Pancreas (tissue), 10 donors: ENCODE measurements around the gene CLEC4G. TPM values are rescaled to one million over a fixed set of nuclear protein-coding genes. Genes with fewer than 3 reads are reported as not detected.
"Not testable (repeated sequence)": the region's sequence is repeated elsewhere in the genome, so short reads cannot be mapped to it uniquely, and the experiment has no call there.

ENCODE experiments used
- ATAC-seq, 4 donors: fragments of 200-7000 bp; cut with Tn5 transposase; one replicate each; pipeline versions ENCODE4 v1.8.0 to v1.9.1; 2020; ENCODE audit warnings: mild to moderate bottlenecking in 4 of 4, moderate library complexity in 4 of 4
- DNase-seq, 6 donors: peaks; one replicate each; pipeline ENCODE4 v3.0.0-alpha.2; 2020
- FAIRE-seq: peaks from 2 replicates; lab custom pipeline; 2012; peaks lifted over from hg19 to GRCh38; lab: Jason Lieb, UNC
- H3K27ac ChIP-seq, 4 donors: fragments of 200-600 bp; sonication (generic); 1 replicate in 3 of 4; 2 replicates in 1 of 4; pipeline versions ENCODE4 v1.5.0 to v1.8.0; 2020
- H3K27me3 ChIP-seq, 4 donors: fragments of 200-600 bp; one replicate each; pipeline ENCODE4 v1.8.0; 2021
- H3K36me3 ChIP-seq, 3 donors: fragments of 200-600 bp; sonication (generic) in 1 of 3; one replicate each; pipeline versions ENCODE4 v1.5.0 to v1.8.0; 2020 to 2021
- H3K4me1 ChIP-seq, 3 donors: fragments of 200-600 bp; one replicate each; pipeline ENCODE4 v1.8.0; 2021
- H3K4me3 ChIP-seq, 4 donors: fragments of 200-600 bp; sonication (generic) in 2 of 4; one replicate each; pipeline versions ENCODE4 v1.5.0 to v1.8.0; 2020 to 2021
- H3K9me3 ChIP-seq, 4 donors: fragments of 200-600 bp; one replicate each; pipeline ENCODE4 v1.8.0; 2021
- CTCF ChIP-seq, 4 donors: fragments of 200-600 bp; sonication (generic) in 3 of 4; IDR thresholded peaks; one replicate each; pipeline versions ENCODE4 v1.5.0 to v1.8.0; 2021; ENCODE audit warnings: antibody characterized with exemption in 4 of 4
- WGBS, 2 donors: extraction: QIAGEN DNeasy Blood & Tissue Kit; methylation state at CpG; one replicate each; pipeline ENCODE4 v1.1.7; 2013; 5-methylcytosine and 5-hydroxymethylcytosine counted together
- intact Hi-C, 3 donors: fragments of 100-400 bp; cut with DNase I; formaldehyde crosslinking; loops; one replicate each; pipeline versions ENCODE4 v1.11.1 to v1.14.2; 2022
- polyA plus RNA-seq, 2 donors: library from polyadenylated mRNA; stranded (reverse); fragments of 200-250 nt; gene quantifications; one replicate each; pipeline ENCODE4 v1.2.3, GENCODE V29; 2013
- total RNA-seq, 6 donors: library from RNA; stranded (reverse); fragmentation: NEBNext Ultra II Directional in 4 of 6; extraction: Animal tissue kit (Norgen Biotek cat#: 25700) in 4 of 6; gene quantifications; one replicate each; pipeline versions ENCODE4 v1.2.1 to v1.2.4, GENCODE V29; 2021 to 2023
- donor health status: healthy with polysubstance abuse.
- donor health status: DM: no; HTN: no; CAD: no; lungs with moderate emphysema.
- donor health status: DM: no; HTN: no; CAD: no.
- donor health status: control.
- donor health status: control.
- donor health status: Bipolar disorder and iron deficiency.
- donor health status: DM: yes; HTN: yes; CAD: no.
- donor health status: DM: no; HTN: no; CAD: no.
- donor health status: DM: no; HTN: no; CAD: no.
- donor health status: DM: yes; HTN: yes; CAD: no.

CLEC4G gene
- total and polyA plus RNA-seq, 8 donors = 0.09 to 1.1 (median 0.68) TPM; not detected in 3

GRCh38 chr19:7767487-7767886 is 35.6 kb upstream of the CLEC4G start:
- intact Hi-C loops = no loop called here
- DNase-seq (no peak), FAIRE-seq (no peak), ATAC-seq (no peak)
- 74 to 85% methylated on average over 4 of the region's 4 CpGs for WGBS, 2 donors
- Histone ChIP-seq H3K4me3 (no peak overlapping the region), H3K9me3 (no peaks in the 10 kb centered on the region), H3K4me1 (no peaks in the 10 kb centered on the region), H3K36me3 (no peaks in the 10 kb centered on the region), H3K27ac (no peak overlapping the region), H3K27me3 (no peaks in the 10 kb centered on the region)
- no peak for TF ChIP-seq CTCF (IDR thresholded peaks at IDR 0.05)

GRCh38 chr19:7766535-7766934 is 34.6 kb upstream of the CLEC4G start:
- Histone ChIP-seq H3K36me3 (no peaks in the 10 kb centered on the region), H3K9me3 (no peaks in the 10 kb centered on the region), H3K27ac (no peak overlapping the region), H3K4me3 (no peak overlapping the region), H3K4me1 (no peaks in the 10 kb centered on the region), H3K27me3 (no peaks in the 10 kb centered on the region)
- intact Hi-C loops = no loop called here
- no peak for TF ChIP-seq CTCF (IDR thresholded peaks at IDR 0.05)
- ATAC-seq (no peak), DNase-seq (no peak), FAIRE-seq (no peak)
- WGBS, 2 donors = 66 to 71% methylated on average over 11 of the region's 11 CpGs

GRCh38 chr19:7765043-7765442 is 33.1 kb upstream of the CLEC4G start:
- H3K4me1 ChIP-seq, H3K36me3 ChIP-seq, H3K27ac ChIP-seq, H3K9me3 ChIP-seq, FAIRE-seq, H3K4me3 ChIP-seq, DNase-seq, intact Hi-C loops, ATAC-seq, H3K27me3 ChIP-seq: not testable (repeated sequence)
- 75 to 89% methylated on average over 2 of the region's 2 CpGs for WGBS, 2 donors

- H3K27ac ChIP-seq, FAIRE-seq, H3K36me3 ChIP-seq, intact Hi-C loops, H3K4me1 ChIP-seq, H3K4me3 ChIP-seq, ATAC-seq, DNase-seq, H3K9me3 ChIP-seq, H3K27me3 ChIP-seq: not testable (repeated sequence)
- WGBS, 2 donors = 46 to 65% methylated on average over 3 of the region's 3 CpGs
Observed at GRCh38 chr19:7764157-7764556, 32.2 kb upstream of the CLEC4G start.

- Histone ChIP-seq H3K4me1 (no peaks in the 10 kb centered on the region), H3K27ac (no peak overlapping the region)
- FAIRE-seq = no peak
Observed at GRCh38 chr19:7763696-7764095, 31.8 kb upstream of the CLEC4G start.

More at GRCh38 chr19:7763696-7764095, 31.8 kb upstream of the CLEC4G start:
- 34 to 64% methylated on average over 1 of the region's 1 CpG for WGBS, 2 donors
- ATAC-seq (no peak), DNase-seq (no peak)
- no peaks in the 10 kb centered on the region for H3K27me3 ChIP-seq
- no peak overlapping the region for H3K4me3 ChIP-seq
- H3K9me3 ChIP-seq = no peaks in the 10 kb centered on the region
- H3K36me3 ChIP-seq = no peaks in the 10 kb centered on the region
- TF ChIP-seq CTCF (IDR thresholded peaks at IDR 0.05) = no peak
- intact Hi-C loops = no loop called here
